ENCODE results near the gene ARIH1. TPM values are rescaled to one million over a fixed set of nuclear protein-coding genes. Genes with fewer than 3 reads are reported as not detected.

The ARIH1 gene
- total and polyA plus RNA-seq, 2 donors (not counting 1 experiment from before 2014, with no cell fraction given), result 27.9 to 62.3 TPM

DNA sequence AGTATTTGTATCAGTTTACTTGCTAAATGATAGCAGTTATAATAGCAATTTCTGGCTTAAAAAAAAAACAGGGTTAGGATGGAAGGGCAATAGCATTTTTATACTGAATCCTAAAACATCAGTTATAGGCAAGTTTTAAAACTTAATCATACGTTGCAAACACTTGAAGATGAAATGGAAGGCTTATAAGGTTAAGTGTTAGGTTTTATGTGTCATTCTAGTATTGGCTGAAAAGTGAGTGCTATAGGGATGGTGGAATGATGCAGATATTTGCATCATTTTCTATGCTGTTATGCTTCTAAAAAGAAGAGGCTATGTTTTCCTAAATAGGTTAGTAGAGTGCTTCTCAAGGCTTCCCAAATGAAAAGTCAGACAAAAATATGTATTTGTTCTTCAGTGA, 23.3 kb downstream of the ARIH1 start:
- no peak overlapping the region for H2AFZ ChIP-seq (ENCODE audit: low read length)
- no peaks in the 10 kb centered on the region for H3K9me3 ChIP-seq (ENCODE audit: control insufficient read depth, insufficient read depth, low read depth, low read length)
- H3K36me3 ChIP-seq (ENCODE audit: control insufficient read depth, insufficient read depth, low read length), result no peaks in the 10 kb centered on the region
- H3K4me1 ChIP-seq (ENCODE audit: control insufficient read depth, extremely low read depth, insufficient read depth, low read length), result no peaks in the 10 kb centered on the region
- no peak overlapping the region for H3K4me3 ChIP-seq (replicated peaks in 1 of 4; ENCODE audit: control extremely low read depth in 1 of 4, insufficient read depth in 1 of 4, low read depth in 3 of 4, low read length in 4 of 4)
- no peak for TF ChIP-seq EZH2 (IDR thresholded peaks at IDR 0.05; ENCODE audit: low read length, missing control alignments)
- H3K4me2 ChIP-seq (ENCODE audit: extremely low read depth, insufficient read depth, low read length), result no peak overlapping the region
- peaks cover 4% of the 10 kb centered on the region for H4K20me1 ChIP-seq (ENCODE audit: control insufficient read depth, extremely low read depth, insufficient read depth, low read length)
- DNase-seq (ENCODE audit: low read depth in 2 of 2), result no peak
- H3K9ac ChIP-seq (ENCODE audit: insufficient read depth, low read length), result no peak overlapping the region
- H3K27me3 ChIP-seq (ENCODE audit: control insufficient read depth, insufficient read depth, low read length), result no peaks in the 10 kb centered on the region
- no peak overlapping the region for H3K27ac ChIP-seq (ENCODE audit: insufficient read depth, low read length)
- H3K79me2 ChIP-seq (ENCODE audit: control insufficient read depth, insufficient read depth, low read length), result peaks cover 87% of the 10 kb centered on the region

DNA sequence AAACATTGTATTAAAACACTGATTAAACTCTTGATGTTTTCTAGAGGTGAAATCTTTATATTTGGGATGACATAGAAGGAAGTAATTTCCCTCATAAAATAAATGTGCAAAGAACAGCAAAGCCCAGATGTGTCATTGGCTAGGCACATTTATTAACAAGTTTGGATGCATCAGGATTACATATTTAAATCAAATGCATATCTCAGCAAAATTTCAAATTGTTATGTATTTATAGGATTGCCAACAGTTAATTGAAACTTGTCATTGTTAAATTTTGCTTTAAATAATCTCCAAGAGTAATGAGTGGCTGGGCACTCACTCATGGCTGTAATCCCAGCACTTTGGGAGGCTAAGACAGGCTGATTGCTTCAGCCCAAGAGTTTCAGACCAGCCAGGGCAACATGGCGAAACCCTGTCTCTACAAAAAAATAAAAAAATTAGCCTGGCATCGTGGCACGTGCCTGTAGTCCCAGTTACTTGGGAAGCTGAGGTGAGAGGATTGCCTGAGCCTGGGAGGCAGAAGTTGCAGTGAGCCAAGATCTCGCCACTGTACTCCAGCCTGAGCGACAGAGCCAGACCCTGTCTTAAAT, 28.2 kb downstream of the ARIH1 start:
- H3K9ac ChIP-seq (ENCODE audit: insufficient read depth, low read length), result no peak overlapping the region
- H3K4me3 ChIP-seq (replicated peaks in 1 of 4; ENCODE audit: control extremely low read depth in 1 of 4, insufficient read depth in 1 of 4, low read depth in 3 of 4, low read length in 4 of 4), result no peak overlapping the region
- no peak for DNase-seq (ENCODE audit: low read depth in 2 of 2)
- peaks cover 75% of the 10 kb centered on the region for H3K79me2 ChIP-seq (ENCODE audit: control insufficient read depth, insufficient read depth, low read length)
- H3K27me3 ChIP-seq (ENCODE audit: control insufficient read depth, insufficient read depth, low read length), result no peaks in the 10 kb centered on the region
- no peaks in the 10 kb centered on the region for H3K9me3 ChIP-seq (ENCODE audit: control insufficient read depth, insufficient read depth, low read depth, low read length)
- H3K4me2 ChIP-seq (ENCODE audit: extremely low read depth, insufficient read depth, low read length), result no peak overlapping the region
- H3K36me3 ChIP-seq (ENCODE audit: control insufficient read depth, insufficient read depth, low read length), result no peaks in the 10 kb centered on the region
- H2AFZ ChIP-seq (ENCODE audit: low read length), result no peak overlapping the region
- H3K27ac ChIP-seq (ENCODE audit: insufficient read depth, low read length), result no peak overlapping the region
- TF ChIP-seq EZH2 (IDR thresholded peaks at IDR 0.05; ENCODE audit: low read length, missing control alignments), result no peak
- TF ChIP-seq, protein P1, sequence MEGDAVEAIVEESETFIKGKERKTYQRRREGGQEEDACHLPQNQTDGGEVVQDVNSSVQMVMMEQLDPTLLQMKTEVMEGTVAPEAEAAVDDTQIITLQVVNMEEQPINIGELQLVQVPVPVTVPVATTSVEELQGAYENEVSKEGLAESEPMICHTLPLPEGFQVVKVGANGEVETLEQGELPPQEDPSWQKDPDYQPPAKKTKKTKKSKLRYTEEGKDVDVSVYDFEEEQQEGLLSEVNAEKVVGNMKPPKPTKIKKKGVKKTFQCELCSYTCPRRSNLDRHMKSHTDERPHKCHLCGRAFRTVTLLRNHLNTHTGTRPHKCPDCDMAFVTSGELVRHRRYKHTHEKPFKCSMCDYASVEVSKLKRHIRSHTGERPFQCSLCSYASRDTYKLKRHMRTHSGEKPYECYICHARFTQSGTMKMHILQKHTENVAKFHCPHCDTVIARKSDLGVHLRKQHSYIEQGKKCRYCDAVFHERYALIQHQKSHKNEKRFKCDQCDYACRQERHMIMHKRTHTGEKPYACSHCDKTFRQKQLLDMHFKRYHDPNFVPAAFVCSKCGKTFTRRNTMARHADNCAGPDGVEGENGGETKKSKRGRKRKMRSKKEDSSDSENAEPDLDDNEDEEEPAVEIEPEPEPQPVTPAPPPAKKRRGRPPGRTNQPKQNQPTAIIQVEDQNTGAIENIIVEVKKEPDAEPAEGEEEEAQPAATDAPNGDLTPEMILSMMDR (conservative IDR thresholded peaks at IDR 0.05 in 1 of 2, IDR thresholded peaks at IDR 0.05 in 1 of 2; ENCODE audit: low read depth in 1 of 2, low read length in 2 of 2), result no peak
- no peaks in the 10 kb centered on the region for H3K4me1 ChIP-seq (ENCODE audit: control insufficient read depth, extremely low read depth, insufficient read depth, low read length)
- H4K20me1 ChIP-seq (ENCODE audit: control insufficient read depth, extremely low read depth, insufficient read depth, low read length), result no peaks in the 10 kb centered on the region

DNA sequence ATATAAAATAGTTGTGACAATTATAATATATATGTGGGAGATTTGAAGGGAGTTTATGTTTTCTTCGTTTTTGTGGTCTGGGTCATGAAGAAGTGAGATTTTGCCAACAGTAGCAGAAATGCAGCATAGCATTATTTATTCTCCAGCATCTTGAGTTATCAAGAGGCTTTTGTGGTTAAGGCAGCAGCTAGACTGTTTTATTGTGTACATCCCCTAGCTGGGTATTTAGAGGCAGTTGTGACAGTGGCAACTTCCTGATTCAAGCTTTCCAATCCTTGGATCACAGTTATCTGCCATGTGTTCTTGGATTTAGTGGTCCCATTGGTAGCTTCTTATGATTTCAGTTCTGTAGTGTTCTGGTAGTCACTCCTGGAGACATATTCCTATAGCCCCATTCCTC, 29.0 kb downstream of the ARIH1 start:
- Histone ChIP-seq H3K27me3 (ENCODE audit: control insufficient read depth, insufficient read depth, low read length) (no peaks in the 10 kb centered on the region), H3K4me3 (replicated peaks in 1 of 4; ENCODE audit: control extremely low read depth in 1 of 4, insufficient read depth in 1 of 4, low read depth in 3 of 4, low read length in 4 of 4) (no peak overlapping the region), H3K36me3 (ENCODE audit: control insufficient read depth, insufficient read depth, low read length) (no peaks in the 10 kb centered on the region), H3K9me3 (ENCODE audit: control insufficient read depth, insufficient read depth, low read depth, low read length) (no peaks in the 10 kb centered on the region), H3K79me2 (ENCODE audit: control insufficient read depth, insufficient read depth, low read length) (peaks cover 75% of the 10 kb centered on the region), H3K9ac (ENCODE audit: insufficient read depth, low read length) (no peak overlapping the region), H4K20me1 (ENCODE audit: control insufficient read depth, extremely low read depth, insufficient read depth, low read length) (no peaks in the 10 kb centered on the region), H3K4me2 (ENCODE audit: extremely low read depth, insufficient read depth, low read length) (no peak overlapping the region), H2AFZ (ENCODE audit: low read length) (no peak overlapping the region), H3K27ac (ENCODE audit: insufficient read depth, low read length) (no peak overlapping the region), H3K4me1 (ENCODE audit: control insufficient read depth, extremely low read depth, insufficient read depth, low read length) (no peaks in the 10 kb centered on the region)
- peak in 1 of 2 donors; percentile 20 for DNase-seq (ENCODE audit: low read depth in 2 of 2)
- TF ChIP-seq EZH2 (IDR thresholded peaks at IDR 0.05; ENCODE audit: low read length, missing control alignments), result no peak
- TF ChIP-seq, protein P1 (conservative IDR thresholded peaks at IDR 0.05 in 1 of 2, IDR thresholded peaks at IDR 0.05 in 1 of 2; ENCODE audit: low read depth in 1 of 2, low read length in 2 of 2), result no peak
